OCI-LY7 (cell line): ENCODE results near the gene CHN1. TPM values are rescaled to one million over a fixed set of nuclear protein-coding genes. Genes with fewer than 3 reads are reported as not detected.

Experiments
- BruUV-seq: library from RNA; stranded (reverse); fragments of 400-500 nt; replicated peaks from 2 replicates; lab custom pipeline; 2021; lab: Mats Ljungman, UMichigan
- CTCF ChIA-PET: fragments of 300-600 bp; sonication (Branson Sonifier 250); formaldehyde crosslinking; loops from one replicate; lab custom pipeline; 2022; ENCODE audit warnings: antibody characterized with exemption; ENCODE audit not compliant: unreplicated experiment; lab: Charles Lee
- POLR2A ChIA-PET: fragments of 300-600 bp; sonication (Branson Sonifier 250); formaldehyde crosslinking; loops from one replicate; lab custom pipeline; 2022; ENCODE audit warnings: antibody characterized with exemption; lab: Charles Lee
- DNase-seq: peaks from one replicate; pipeline ENCODE4 v3.0.0-alpha.2; 2015; ENCODE audit warnings: low spot score
- H2AFZ ChIP-seq: fragments of 200-600 bp; sonication (generic), shearing (Covaris generic); 2 replicates; pipeline ENCODE4 v1.6.1; 2014; ENCODE audit warnings: mild to moderate bottlenecking, antibody characterized with exemption, low read length, moderate library complexity
- H3K27ac ChIP-seq: fragments of 200-600 bp; sonication (generic); 2 replicates; pipeline ENCODE4 v1.5.1; 2014; ENCODE audit warnings: mixed run types, low read depth, mild to moderate bottlenecking, moderate library complexity, low read length, inconsistent platforms; ENCODE audit not compliant: poor library complexity, severe bottlenecking
- H3K36me3 ChIP-seq: fragments of 200-600 bp; sonication (generic); 2 replicates; pipeline ENCODE4 v1.6.1; 2014; ENCODE audit warnings: mild to moderate bottlenecking, antibody characterized with exemption, low read length, moderate library complexity, mixed read lengths; ENCODE audit not compliant: insufficient read depth
- H3K4me1 ChIP-seq: fragments of 200-600 bp; sonication (generic); 2 replicates; pipeline ENCODE4 v1.5.1; 2014; ENCODE audit warnings: mild to moderate bottlenecking, low read length; ENCODE audit not compliant: insufficient read depth, poor library complexity, severe bottlenecking
- H3K4me2 ChIP-seq: fragments of 200-600 bp; sonication (generic); 2 replicates; pipeline ENCODE4 v1.6.1; 2014; ENCODE audit warnings: mild to moderate bottlenecking, low read length
- H3K4me3 ChIP-seq: fragments of 200-600 bp; sonication (generic); 2 replicates; pipeline ENCODE4 v1.5.1; 2014; ENCODE audit warnings: mild to moderate bottlenecking, low read depth, low read length; ENCODE audit not compliant: poor library complexity, severe bottlenecking
- H3K79me2 ChIP-seq: fragments of 200-600 bp; sonication (generic); 2 replicates; pipeline ENCODE4 v1.6.1; 2016; ENCODE audit warnings: low read depth, mild to moderate bottlenecking, low read length, moderate library complexity, mixed read lengths; ENCODE audit not compliant: insufficient read depth
- H3K9me2 ChIP-seq: fragments of 200-600 bp; sonication (generic); 2 replicates; pipeline ENCODE4 v1.6.1; 2016; ENCODE audit warnings: mild to moderate bottlenecking, low read length, mixed read lengths; ENCODE audit not compliant: insufficient read depth
- H3K9me3 ChIP-seq: fragments of 200-600 bp; sonication (generic); 2 replicates; pipeline ENCODE4 v1.6.1; 2014; ENCODE audit warnings: mild to moderate bottlenecking, mixed run types, low read length, mixed read lengths
- H4K20me1 ChIP-seq: fragments of 200-600 bp; sonication (generic); 2 replicates; pipeline ENCODE4 v1.6.1; 2014; ENCODE audit warnings: mild to moderate bottlenecking, antibody characterized with exemption, low read length, moderate library complexity, mixed read lengths; ENCODE audit not compliant: insufficient read depth
- EZH2phosphoT487 ChIP-seq: fragments of 200-600 bp; sonication (generic); IDR thresholded peaks from 2 replicates; pipeline ENCODE4 v1.6.1; 2018; ENCODE audit warnings: low read depth, borderline replicate concordance, mild to moderate bottlenecking, mixed run types, antibody characterized with exemption, low read length, moderate library complexity, mixed read lengths
- intact Hi-C: fragments of 100-400 bp; cut with micrococcal nuclease; formaldehyde crosslinking; loops from one replicate; pipeline ENCODE4 v1.10.0; 2022; ENCODE audit not compliant: unreplicated experiment
- total RNA-seq, 2 experiments: library from RNA; depleted of rRNA in 1 of 2; stranded (reverse); fragments of >200 nt in 1 of 2; shearing (Covaris generic) in 1 of 2; gene quantifications; 2 replicates each; pipeline ENCODE4 v1.2.3, GENCODE V29; 2014 to 2022
- TF ChIP-seq, protein P1 (sequence below): fragments of 200-600 bp; sonication (generic); conservative IDR thresholded peaks from 2 replicates; pipeline ENCODE4 v1.5.1; 2014; ENCODE audit warnings: mild to moderate bottlenecking, antibody characterized with exemption, low read length, moderate library complexity, mixed read lengths

CHN1 gene
- total RNA-seq, 2 experiments from 2014 or later: 0.44 TPM; not detected in 1

DNA sequence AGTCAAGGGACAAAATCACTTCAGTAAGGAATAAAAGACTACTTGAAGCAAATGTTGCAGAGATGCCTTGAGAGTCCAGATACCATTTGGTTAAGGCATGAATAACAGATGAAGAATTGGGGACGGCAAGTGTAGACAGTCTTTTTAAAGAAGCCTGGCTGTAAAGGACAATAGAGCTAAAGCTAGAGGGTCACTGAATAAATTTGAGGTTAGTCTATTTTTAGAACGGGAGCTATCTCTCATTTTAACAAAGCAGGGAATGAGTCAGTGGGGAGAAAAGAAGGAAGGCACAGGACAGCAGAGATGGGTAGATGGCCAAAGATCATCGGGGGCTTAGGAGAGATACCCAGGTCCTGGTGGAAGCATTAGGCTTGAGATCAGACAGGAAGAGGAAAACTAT, 30.6 kb upstream of the CHN1 start:
- H2AFZ ChIP-seq: no peak overlapping the region
- H3K9me2 ChIP-seq: no peaks in the 10 kb centered on the region
- no peaks in the 10 kb centered on the region for H3K4me1 ChIP-seq
- no peaks in the 10 kb centered on the region for H4K20me1 ChIP-seq
- POLR2A ChIA-PET: no interaction called here
- TF ChIP-seq EZH2phosphoT487: no peak
- TF ChIP-seq, protein P1, sequence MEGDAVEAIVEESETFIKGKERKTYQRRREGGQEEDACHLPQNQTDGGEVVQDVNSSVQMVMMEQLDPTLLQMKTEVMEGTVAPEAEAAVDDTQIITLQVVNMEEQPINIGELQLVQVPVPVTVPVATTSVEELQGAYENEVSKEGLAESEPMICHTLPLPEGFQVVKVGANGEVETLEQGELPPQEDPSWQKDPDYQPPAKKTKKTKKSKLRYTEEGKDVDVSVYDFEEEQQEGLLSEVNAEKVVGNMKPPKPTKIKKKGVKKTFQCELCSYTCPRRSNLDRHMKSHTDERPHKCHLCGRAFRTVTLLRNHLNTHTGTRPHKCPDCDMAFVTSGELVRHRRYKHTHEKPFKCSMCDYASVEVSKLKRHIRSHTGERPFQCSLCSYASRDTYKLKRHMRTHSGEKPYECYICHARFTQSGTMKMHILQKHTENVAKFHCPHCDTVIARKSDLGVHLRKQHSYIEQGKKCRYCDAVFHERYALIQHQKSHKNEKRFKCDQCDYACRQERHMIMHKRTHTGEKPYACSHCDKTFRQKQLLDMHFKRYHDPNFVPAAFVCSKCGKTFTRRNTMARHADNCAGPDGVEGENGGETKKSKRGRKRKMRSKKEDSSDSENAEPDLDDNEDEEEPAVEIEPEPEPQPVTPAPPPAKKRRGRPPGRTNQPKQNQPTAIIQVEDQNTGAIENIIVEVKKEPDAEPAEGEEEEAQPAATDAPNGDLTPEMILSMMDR: no peak
- H3K36me3 ChIP-seq: no peaks in the 10 kb centered on the region
- H3K4me3 ChIP-seq: no peak overlapping the region
- no peak overlapping the region for H3K27ac ChIP-seq
- no TSS peak for BruUV-seq
- intact Hi-C loops: loop anchor here (10.0 kb wide), 2 partner anchors 149 to 249 kb away; partner anchors contain the start of gene ATP5MC3
- CTCF ChIA-PET: no interaction called here
- no peaks in the 10 kb centered on the region for H3K9me3 ChIP-seq
- H3K79me2 ChIP-seq: no peaks in the 10 kb centered on the region
- H3K4me2 ChIP-seq: no peak overlapping the region
- no peak for DNase-seq

DNA sequence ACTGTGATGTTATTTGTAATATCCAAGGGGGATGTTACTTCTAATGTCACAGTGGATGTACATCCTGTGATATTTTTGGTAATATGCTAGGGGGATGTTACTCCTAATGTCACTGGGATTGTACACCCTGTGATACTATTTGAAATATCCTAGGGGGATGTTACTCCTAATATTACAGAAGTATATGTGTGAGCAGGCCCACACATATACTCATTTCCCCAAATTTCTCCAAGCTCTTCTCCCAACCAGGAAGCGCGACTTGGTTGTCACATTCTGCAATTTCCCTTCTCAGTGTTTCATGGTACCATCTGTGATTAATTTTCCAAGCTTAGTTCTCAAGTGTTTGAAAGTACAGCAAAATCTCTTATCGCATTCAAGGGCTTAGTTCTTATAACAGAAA, 29.5 kb upstream of the CHN1 start:
- H4K20me1 ChIP-seq: no peaks in the 10 kb centered on the region
- no peaks in the 10 kb centered on the region for H3K79me2 ChIP-seq
- CTCF ChIA-PET: no interaction called here
- POLR2A ChIA-PET: interaction anchor here (0.6 kb wide), 1 partner anchor 1724 kb away, joined by 4 read pairs; no protein-coding TSS in a partner anchor
- no peak overlapping the region for H3K27ac ChIP-seq
- H3K36me3 ChIP-seq: no peaks in the 10 kb centered on the region
- no peak overlapping the region for H3K4me2 ChIP-seq
- BruUV-seq: no TSS peak
- no peaks in the 10 kb centered on the region for H3K9me2 ChIP-seq
- H3K9me3 ChIP-seq: no peaks in the 10 kb centered on the region
- TF ChIP-seq, protein P1: no peak
- TF ChIP-seq EZH2phosphoT487: no peak
- no peak overlapping the region for H3K4me3 ChIP-seq
- intact Hi-C loops: loop anchor here (10.0 kb wide), 2 partner anchors 150 to 250 kb away; partner anchors contain the start of gene ATP5MC3
- no peak overlapping the region for H2AFZ ChIP-seq
- H3K4me1 ChIP-seq: no peaks in the 10 kb centered on the region
- no peak for DNase-seq
